ENCODE data around the gene NMU. TPM values are rescaled to one million over a fixed set of nuclear protein-coding genes. Genes with fewer than 3 reads are reported as not detected.

The NMU gene
- total and polyA plus RNA-seq, 2 of the 4 experiments (the other 2 are of a cell fraction): not detected

GRCh38 chr4:55592014-55592413 lies 44.1 kb downstream of the NMU start, which contains the start of gene PDCL2:
Gene PDCL2 (minus strand): TSS chr4:55592245. CDS start chr4:55592109, 136 bp downstream.
- ChIA-PET POLR2A (ENCODE audit: unreplicated experiment) (no interaction called here), CTCF (no interaction called here)
- Histone ChIP-seq H3K27me3 (ENCODE audit: control insufficient read depth, insufficient read depth, low read length) (no peaks in the 10 kb centered on the region), H3K23ac (ENCODE audit: low read depth, low read length) (no peak within 1 kb of the TSS), H3K27ac (ENCODE audit: insufficient read depth, low read length) (no peak within 1 kb of the TSS), H3K18ac (ENCODE audit: low read depth, low read length) (no peak within 1 kb of the TSS), H2AK9ac (replicated peaks; ENCODE audit: low read depth, low read length, poor library complexity) (no peak within 1 kb of the TSS), H4K91ac (ENCODE audit: insufficient read depth, low read depth, low read length) (no peak within 1 kb of the TSS), H2BK15ac (ENCODE audit: low read depth, low read length) (no peak within 1 kb of the TSS), H3K36me3 (ENCODE audit: control insufficient read depth, insufficient read depth, low read length) (no peaks in the 10 kb centered on the region), H4K8ac (ENCODE audit: low read depth in 2 of 2, low read length in 2 of 2) (no peak within 1 kb of the TSS), H3K4me1 (ENCODE audit: control insufficient read depth, insufficient read depth, low read length) (no peaks in the 10 kb centered on the region), H3K9me3 (ENCODE audit: control insufficient read depth, insufficient read depth, low read length) (no peaks in the 10 kb centered on the region), H2BK5ac (ENCODE audit: low read depth, low read length, poor library complexity, severe bottlenecking) (no peak within 1 kb of the TSS), H2AK5ac (ENCODE audit: low read depth, low read length) (no peak within 1 kb of the TSS), H3K4me2 (ENCODE audit: low read depth, low read length) (no peak within 1 kb of the TSS), H2AFZ (replicated peaks; ENCODE audit: low read length, poor library complexity) (no peak within 1 kb of the TSS), H3K4me3 (ENCODE audit: insufficient read depth, low read depth, low read length) (no peak within 1 kb of the TSS), H3K14ac (replicated peaks; ENCODE audit: low read depth, low read length) (no peak within 1 kb of the TSS), H3K79me1 (ENCODE audit: low read depth in 1 of 2, low read length in 2 of 2) (no peaks in the 10 kb centered on the region), H4K20me1 (ENCODE audit: insufficient read depth, low read length) (no peaks in the 10 kb centered on the region), H2BK120ac (ENCODE audit: low read depth, low read length) (no peak within 1 kb of the TSS), H3K4ac (ENCODE audit: low read depth, low read length) (no peak within 1 kb of the TSS), H3K9me1 (ENCODE audit: insufficient read depth, low read length) (no peaks in the 10 kb centered on the region), H2BK20ac (ENCODE audit: low read depth, low read length) (no peak within 1 kb of the TSS), H3K9ac (ENCODE audit: low read depth, low read length) (no peak within 1 kb of the TSS), H3K56ac (ENCODE audit: extremely low read depth, insufficient read depth, low read length) (no peak within 1 kb of the TSS), H4K5ac (ENCODE audit: low read depth, low read length) (no peak within 1 kb of the TSS)
- no TSS peak for BruUV-seq (replicated peaks)
- ATAC-seq (ENCODE audit: low read depth) (no peak), DNase-seq (no peak)
- in situ Hi-C loops (cut with MboI; ENCODE audit: low sequenced_read_pairs) (no loop called here), dilution Hi-C loops (cut with HindIII; ENCODE audit: low sequenced_read_pairs, unreplicated experiment) (no loop called here), intact Hi-C loops (cut with micrococcal nuclease) (no loop called here)
- TF ChIP-seq SMC3 (IDR thresholded peaks at IDR 0.05; ENCODE audit: low read depth, low read length): no peak
- TF ChIP-seq MAZ (IDR thresholded peaks at IDR 0.05; ENCODE audit: borderline replicate concordance, low read depth, low read length): no peak
- TF ChIP-seq MXI1 (IDR thresholded peaks at IDR 0.05; ENCODE audit: borderline replicate concordance, low read depth, low read length): no peak
- no peak for TF ChIP-seq NFE2L2 (IDR thresholded peaks at IDR 0.05; ENCODE audit: low read depth, low read length)
- TF ChIP-seq RFX5 (IDR thresholded peaks at IDR 0.05; ENCODE audit: low read depth, low read length): no peak
- no peak for TF ChIP-seq RAD21 (IDR thresholded peaks at IDR 0.05; ENCODE audit: low read length)
- TF ChIP-seq, protein P1, sequence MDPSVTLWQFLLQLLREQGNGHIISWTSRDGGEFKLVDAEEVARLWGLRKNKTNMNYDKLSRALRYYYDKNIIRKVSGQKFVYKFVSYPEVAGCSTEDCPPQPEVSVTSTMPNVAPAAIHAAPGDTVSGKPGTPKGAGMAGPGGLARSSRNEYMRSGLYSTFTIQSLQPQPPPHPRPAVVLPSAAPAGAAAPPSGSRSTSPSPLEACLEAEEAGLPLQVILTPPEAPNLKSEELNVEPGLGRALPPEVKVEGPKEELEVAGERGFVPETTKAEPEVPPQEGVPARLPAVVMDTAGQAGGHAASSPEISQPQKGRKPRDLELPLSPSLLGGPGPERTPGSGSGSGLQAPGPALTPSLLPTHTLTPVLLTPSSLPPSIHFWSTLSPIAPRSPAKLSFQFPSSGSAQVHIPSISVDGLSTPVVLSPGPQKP (IDR thresholded peaks at IDR 0.05; ENCODE audit: borderline replicate concordance, low read depth, low read length): no peak
- TF ChIP-seq, protein P2, sequence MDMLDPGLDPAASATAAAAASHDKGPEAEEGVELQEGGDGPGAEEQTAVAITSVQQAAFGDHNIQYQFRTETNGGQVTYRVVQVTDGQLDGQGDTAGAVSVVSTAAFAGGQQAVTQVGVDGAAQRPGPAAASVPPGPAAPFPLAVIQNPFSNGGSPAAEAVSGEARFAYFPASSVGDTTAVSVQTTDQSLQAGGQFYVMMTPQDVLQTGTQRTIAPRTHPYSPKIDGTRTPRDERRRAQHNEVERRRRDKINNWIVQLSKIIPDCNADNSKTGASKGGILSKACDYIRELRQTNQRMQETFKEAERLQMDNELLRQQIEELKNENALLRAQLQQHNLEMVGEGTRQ (IDR thresholded peaks at IDR 0.05; ENCODE audit: low read depth, low read length): no peak
- WGBS, 2 experiments (ENCODE audit: extremely low coverage in 2 of 2, insufficient read length in 1 of 2): 87% methylated on average over 12 of the region's 24 CpGs; no CpG with 5 or more reads in 1 of the 2 experiments
